Skeletal muscle cell (primary cell): ENCODE data around the gene KLHDC8A.
"Not testable (repeated sequence)": the region's sequence is repeated elsewhere in the genome, so short reads cannot be mapped to it uniquely, and the experiment has no call there.

Experiments used
- DNase-seq: peaks from one replicate; pipeline ENCODE4 v3.0.0-alpha.2; 2010; ENCODE audit warnings: low read depth
- H3K4me3 ChIP-seq: 2 replicates; pipeline ENCODE4 v1.5.1; 2011; ENCODE audit warnings: low read depth, mild to moderate bottlenecking, control low read depth, low read length, moderate library complexity

The KLHDC8A gene

GRCh38 chr1:205373022-205373797 lies 16.5 kb upstream of the KLHDC8A start:
- DNase-seq: no peak
- H3K4me3 ChIP-seq: no peak overlapping the region

- no peak for DNase-seq
- H3K4me3 ChIP-seq: no peak overlapping the region
These were observed 15.3 kb upstream of the KLHDC8A start for GRCh38 chr1:205371871-205372660.

GRCh38 chr1:205370780-205371179 lies 14.1 kb upstream of the KLHDC8A start:
- no peak overlapping the region for H3K4me3 ChIP-seq
- no peak for DNase-seq

- H3K4me3 ChIP-seq: no peak overlapping the region
- no peak for DNase-seq
These were observed 13.0 kb upstream of the KLHDC8A start for GRCh38 chr1:205369701-205370123.

- no peak overlapping the region for H3K4me3 ChIP-seq
- DNase-seq: no peak
These were observed 11.8 kb upstream of the KLHDC8A start for GRCh38 chr1:205368478-205368877.

- no peak for DNase-seq
These were observed 9.3 kb upstream of the KLHDC8A start for GRCh38 chr1:205365945-205366463.

GRCh38 chr1:205365086-205365485 lies 8.4 kb upstream of the KLHDC8A start:
- H3K4me3 ChIP-seq, DNase-seq: not testable (repeated sequence)

More at GRCh38 chr1:205365945-205366463, 9.3 kb upstream of the KLHDC8A start:
- no peak overlapping the region for H3K4me3 ChIP-seq

- no peak overlapping the region for H3K4me3 ChIP-seq
- DNase-seq: no peak
These were observed 4.2 kb upstream of the KLHDC8A start for GRCh38 chr1:205360891-205361290.

- H3K4me3 ChIP-seq: no peak overlapping the region
- no peak for DNase-seq
These were observed 3.2 kb upstream of the KLHDC8A start for GRCh38 chr1:205359771-205360565.

GRCh38 chr1:205358579-205358978 lies 1.9 kb upstream of the KLHDC8A start:
- no peak for DNase-seq
- H3K4me3 ChIP-seq: no peak overlapping the region

- H3K4me3 ChIP-seq: no peak overlapping the region
- no peak for DNase-seq
These were observed 845 bp upstream of the KLHDC8A start for GRCh38 chr1:205357567-205357966.

- DNase-seq: no peak
- no peak overlapping the region for H3K4me3 ChIP-seq
These were observed 1.7 kb downstream of the KLHDC8A start for GRCh38 chr1:205355075-205355453.

- no peak for DNase-seq
- no peak overlapping the region for H3K4me3 ChIP-seq
These were observed 2.3 kb downstream of the KLHDC8A start for GRCh38 chr1:205354259-205355074.

GRCh38 chr1:205353612-205354011 lies 3.1 kb downstream of the KLHDC8A start:
- H3K4me3 ChIP-seq: no peak overlapping the region
- DNase-seq: no peak

- no peak for DNase-seq
- no peak overlapping the region for H3K4me3 ChIP-seq
These were observed 3.5 kb downstream of the KLHDC8A start for GRCh38 chr1:205353191-205353590.

GRCh38 chr1:205351984-205352713 lies 4.6 kb downstream of the KLHDC8A start:
- no peak overlapping the region for H3K4me3 ChIP-seq
- peak; percentile 48 for DNase-seq

GRCh38 chr1:205350691-205351141 lies 6.0 kb downstream of the KLHDC8A start:
- H3K4me3 ChIP-seq: no peak overlapping the region
- no peak for DNase-seq

GRCh38 chr1:205350124-205350523 lies 6.6 kb downstream of the KLHDC8A start:
- no peak for DNase-seq
- no peak overlapping the region for H3K4me3 ChIP-seq
